Stimulated activated CD8-positive, alpha-beta memory T cell treated with anti-CD3 and anti-CD28 coated beads, Interleukin-15, amount 100 ng/mL, for 24 hours (primary cell): ENCODE data around the gene SLC25A13.

ENCODE experiments used
- DNase-seq: peaks from one replicate; pipeline ENCODE4 v3.0.0-alpha.2; 2020; ENCODE audit warnings: low read depth

Gene SLC25A13

DNA sequence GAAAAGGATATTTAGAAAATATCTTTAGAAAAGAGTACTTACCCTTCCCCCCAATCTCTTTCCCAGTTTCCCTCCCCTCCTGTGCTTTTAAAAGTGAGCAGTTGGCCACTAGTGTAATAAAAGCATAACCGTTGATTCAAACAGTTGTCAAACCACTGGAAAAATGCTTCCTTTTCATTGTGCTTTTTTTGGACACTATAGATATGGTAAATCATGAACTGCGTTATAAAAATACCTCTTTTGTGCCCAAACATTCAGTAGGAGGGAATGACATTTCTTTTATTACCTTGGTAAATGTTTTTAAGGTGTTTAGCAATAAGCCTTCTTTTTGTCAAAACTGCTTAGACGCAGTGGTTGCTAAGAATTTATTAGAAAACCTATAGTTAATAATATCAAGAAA is 232.4 kb downstream of the SLC25A13 start:
- no peak for DNase-seq

DNA sequence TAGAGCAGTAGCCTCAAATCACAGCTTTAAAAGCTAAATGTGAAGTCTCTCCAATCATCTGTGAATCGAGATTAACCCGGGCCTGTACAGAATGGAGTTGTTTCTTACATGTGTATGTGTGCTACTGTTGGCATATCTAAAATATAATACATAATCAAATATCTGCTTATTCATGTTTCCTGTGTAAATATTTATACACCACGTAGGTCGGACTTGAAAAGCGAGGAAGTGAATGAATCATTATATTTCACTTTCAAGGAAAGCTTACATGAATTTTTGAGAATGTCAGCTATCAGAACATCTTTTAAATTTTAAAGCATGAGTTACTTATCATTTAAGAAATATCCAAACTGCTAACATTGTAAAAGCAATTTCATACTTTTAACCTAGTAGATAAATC is 233.3 kb downstream of the SLC25A13 start:
- no peak for DNase-seq

DNA sequence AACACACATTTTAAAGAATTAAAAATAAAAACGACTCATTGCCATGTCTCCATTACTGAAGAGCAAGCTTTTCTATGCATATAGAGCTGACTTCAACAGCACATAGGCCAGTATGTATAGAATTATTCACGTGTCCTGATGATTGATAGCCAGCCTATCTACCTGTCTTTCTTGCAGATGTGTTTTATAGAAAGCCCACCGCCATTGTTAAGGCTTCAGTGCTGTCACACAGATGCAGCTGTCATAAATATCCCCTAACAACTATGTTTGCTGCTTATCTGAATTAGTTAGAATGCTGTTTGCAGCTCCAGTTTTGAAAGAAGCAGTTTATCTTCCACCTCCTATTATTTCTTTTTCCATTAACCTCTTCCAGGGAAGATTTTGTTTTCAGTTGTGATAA is 235.9 kb downstream of the SLC25A13 start:
- no peak for DNase-seq

DNA sequence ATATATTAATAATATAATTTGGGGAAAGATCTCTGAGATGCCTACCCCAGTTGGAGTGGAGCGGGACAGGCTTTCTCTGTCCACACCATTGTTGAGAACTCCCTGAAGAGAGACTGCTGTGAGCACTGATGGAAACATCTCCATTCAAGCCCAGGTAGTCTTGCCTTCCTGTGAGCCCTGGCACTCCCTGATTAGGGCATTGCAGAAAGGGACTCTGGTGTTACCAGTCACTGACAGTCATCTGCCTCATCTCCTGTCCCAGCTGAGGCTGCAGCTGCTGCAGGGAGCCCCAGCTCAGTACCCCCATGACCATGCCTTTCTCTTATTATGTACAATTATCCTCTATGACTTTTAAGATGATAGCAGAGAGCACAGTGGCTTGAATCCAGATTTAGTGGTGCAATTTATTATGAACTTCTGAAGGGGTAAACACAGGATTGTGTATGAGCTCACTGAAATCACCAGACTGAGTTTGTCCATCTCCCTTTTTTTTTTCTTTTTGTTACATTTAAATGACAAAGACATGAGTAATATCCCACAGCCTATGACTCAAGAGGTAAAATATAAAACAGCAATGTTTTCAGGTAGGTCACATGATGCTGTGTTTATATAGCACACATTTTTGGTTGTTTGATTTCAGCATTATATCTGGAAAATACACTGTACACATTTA is 236.9 kb downstream of the SLC25A13 start:
- DNase-seq = no peak

DNA sequence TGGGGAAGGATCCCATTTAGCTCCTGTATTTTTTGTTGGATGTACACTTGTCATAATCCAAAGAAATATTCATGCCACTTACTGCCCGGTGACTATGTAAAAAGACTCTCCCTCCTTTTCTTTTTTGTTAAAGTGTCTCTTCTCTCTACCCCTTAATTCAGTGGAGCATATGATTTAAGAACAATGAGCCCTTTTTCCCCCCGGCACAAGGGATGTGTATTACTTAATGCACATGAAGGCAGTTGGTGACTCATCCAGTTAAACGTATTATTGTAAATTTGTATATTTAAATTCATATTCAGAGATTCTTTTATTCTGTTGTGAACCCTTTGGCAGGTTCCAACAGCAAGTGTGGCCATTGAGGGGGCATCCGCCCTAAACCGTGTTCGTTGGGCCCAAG is 241.9 kb downstream of the SLC25A13 start:
- no peak for DNase-seq

DNA sequence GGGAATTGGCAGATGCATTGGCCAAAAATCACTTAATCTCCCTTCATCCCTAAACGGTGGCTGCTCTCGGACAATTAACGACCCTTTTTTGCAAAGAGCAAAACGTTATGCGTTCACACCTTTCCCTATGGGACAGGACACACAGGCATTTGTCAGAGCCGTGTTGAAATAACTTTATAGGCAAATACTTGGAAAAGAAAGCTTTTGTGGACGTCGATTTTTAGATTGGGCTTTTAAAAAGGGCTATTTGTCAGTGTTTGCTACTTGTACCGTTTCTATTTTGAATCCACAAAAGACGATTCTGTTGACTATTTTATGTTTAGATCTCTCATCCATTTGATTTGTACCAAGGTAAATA is 245.6 kb downstream of the SLC25A13 start:
- DNase-seq = no peak

DNA sequence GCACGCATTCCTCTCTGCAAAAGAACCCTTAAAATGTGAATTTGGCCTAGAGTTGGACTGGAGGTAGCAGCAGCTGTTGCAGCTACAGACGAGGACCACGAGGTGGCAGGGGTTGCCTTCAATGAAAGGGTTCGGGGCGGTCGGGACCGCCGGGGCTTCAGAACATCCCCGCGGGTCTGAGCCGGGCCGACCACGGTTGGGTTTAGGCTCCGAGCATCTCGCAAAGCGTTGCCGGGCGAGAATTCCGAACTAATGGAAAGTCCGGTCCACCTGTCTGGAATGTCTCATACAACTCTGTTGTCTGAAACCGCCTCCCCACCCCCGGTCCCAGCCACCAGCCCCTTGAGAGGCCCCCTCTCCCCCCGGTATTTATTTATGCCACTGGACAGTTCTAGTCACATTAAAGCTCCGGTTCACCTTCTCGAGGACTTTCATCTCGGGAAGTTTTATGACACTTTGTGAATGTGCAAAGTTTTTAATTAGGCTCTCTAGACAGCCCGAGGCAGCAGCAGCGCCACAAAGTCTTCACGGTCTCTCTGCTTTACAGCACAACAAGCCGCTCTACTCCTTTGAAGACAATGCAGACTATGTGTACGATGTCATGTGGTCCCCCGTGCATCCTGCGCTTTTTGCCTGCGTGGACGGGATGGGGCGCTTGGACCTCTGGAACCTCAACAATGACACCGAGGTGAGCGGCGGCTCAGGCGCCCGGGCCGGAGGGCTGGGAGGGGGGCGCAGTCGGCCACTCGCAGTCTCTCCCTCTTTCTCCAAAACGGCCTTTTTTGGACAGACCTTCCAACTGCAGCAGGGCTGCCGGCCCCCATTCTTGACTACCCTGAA is 246.2 kb downstream of the SLC25A13 start:
- peak; percentile 13 for DNase-seq

DNA sequence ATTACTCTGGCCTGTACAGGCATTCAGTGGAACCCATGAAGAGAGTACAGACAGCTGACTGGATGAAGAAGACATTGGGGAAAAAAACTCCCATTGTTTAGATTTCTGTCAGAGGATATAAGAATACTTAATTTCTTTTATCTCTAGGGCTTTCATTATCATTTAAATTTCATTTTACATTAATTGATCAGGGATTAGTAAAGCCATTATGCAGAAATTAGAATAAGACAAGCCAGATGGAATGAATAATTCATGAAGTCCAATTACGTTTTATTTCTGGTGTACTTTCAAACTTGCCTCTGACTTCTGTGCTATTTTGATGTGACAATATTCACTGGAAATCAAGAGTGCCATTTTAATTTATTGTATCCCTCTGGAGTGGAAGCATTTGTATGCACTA is 247.0 kb downstream of the SLC25A13 start:
- no peak for DNase-seq
